Natural killer cell (primary cell): Measurements from ENCODE around the gene ASTN2. TPM values are rescaled to one million over a fixed set of nuclear protein-coding genes. Genes with fewer than 3 reads are reported as not detected.

Experiments
- ATAC-seq, 3 donors: fragments of 150-1000 bp in 2 of 3; fragments of 200-7000 bp in 1 of 3; cut with Tn5 transposase; 1 replicate in 1 of 3; 2 replicates in 2 of 3; pipeline ENCODE4 v1.10.0; 2021; ENCODE audit warnings: mild to moderate bottlenecking in 2 of 3, moderate library complexity in 2 of 3
- DNase-seq, 2 donors: peaks; one replicate each; pipeline versions ENCODE4 v3.0.0 to v3.0.0-alpha.2; 2013 to 2021; ENCODE audit warnings: mixed read lengths in 1 of 2
- H3K27ac ChIP-seq: one replicate; pipeline ENCODE4 v1.5.1; 2013; ENCODE audit warnings: mild to moderate bottlenecking, low read length
- H3K27me3 ChIP-seq: one replicate; pipeline ENCODE4 v1.6.1; 2013; ENCODE audit warnings: low read length; ENCODE audit not compliant: control insufficient read depth, insufficient read depth
- H3K36me3 ChIP-seq: one replicate; pipeline ENCODE4 v1.6.1; 2013; ENCODE audit warnings: low read length; ENCODE audit not compliant: control insufficient read depth, insufficient read depth
- H3K4me1 ChIP-seq: one replicate; pipeline ENCODE4 v1.6.1; 2013; ENCODE audit warnings: low read length; ENCODE audit not compliant: control insufficient read depth, insufficient read depth
- H3K4me3 ChIP-seq: one replicate; pipeline ENCODE4 v1.5.1; 2013; ENCODE audit warnings: low read length
- H3K9me3 ChIP-seq: one replicate; pipeline ENCODE4 v1.6.1; 2013; ENCODE audit warnings: low read length; ENCODE audit not compliant: control insufficient read depth, insufficient read depth
- H3K27ac Mint-ChIP-seq, 2 donors: one replicate each; pipeline ENCODE4 v1.8.0; 2022; ENCODE audit warnings: mild to moderate bottlenecking in 2 of 2, mixed read lengths in 2 of 2, moderate library complexity in 1 of 2
- H3K27me3 Mint-ChIP-seq, 2 donors: one replicate each; pipeline ENCODE4 v1.8.0; 2022; ENCODE audit warnings: low read depth in 2 of 2, mixed read lengths in 2 of 2
- H3K36me3 Mint-ChIP-seq: one replicate; pipeline ENCODE4 v1.8.0; 2022; ENCODE audit warnings: mixed read lengths
- H3K4me1 Mint-ChIP-seq, 2 donors: one replicate each; pipeline ENCODE4 v1.8.0; 2022; ENCODE audit warnings: mixed read lengths in 2 of 2
- H3K4me3 Mint-ChIP-seq: one replicate; pipeline ENCODE4 v1.8.0; 2022; ENCODE audit warnings: mild to moderate bottlenecking, moderate library complexity, mixed read lengths
- H3K9me3 Mint-ChIP-seq, 2 donors: one replicate each; pipeline ENCODE4 v1.8.0; 2022; ENCODE audit warnings: mixed read lengths in 2 of 2
- CTCF ChIP-seq: fragments of 200-600 bp; IDR thresholded peaks from one replicate; pipeline ENCODE4 v1.8.0; 2022; ENCODE audit warnings: antibody characterized with exemption
- WGBS: methylation state at CpG from one replicate; pipeline ENCODE4 v1.1.7; 2013; ENCODE audit warnings: missing lambda C conversion rate; ENCODE audit not compliant: insufficient coverage; 5-methylcytosine and 5-hydroxymethylcytosine counted together
- intact Hi-C: fragments of 100-400 bp; cut with micrococcal nuclease; formaldehyde crosslinking; loops from one replicate; pipeline ENCODE4 v1.14.2; 2022
- total RNA-seq, 4 donors: library from RNA; stranded (reverse); fragments of 120-200 nt in 1 of 4; gene quantifications; one replicate each; pipeline versions ENCODE4 v1.2.3 to v1.2.4, GENCODE V29; 2013 to 2022

Gene ASTN2
- total RNA-seq, 3 donors from 2014 or later (not counting 1 experiment from before 2014, with no cell fraction given), result 3.0 to 3.5 (median 3.2) TPM

GRCh38 chr9:117088786-117089185 is 326.1 kb downstream of the ASTN2 start:
- 89% methylated on average over 5 of the region's 6 CpGs for WGBS
- intact Hi-C loops, result no loop called here
- no peak for DNase-seq
- no peak overlapping the region for H3K27ac ChIP-seq
- TF ChIP-seq CTCF, result no peak
- no peaks in the 10 kb centered on the region for H3K4me1 Mint-ChIP-seq
- peaks cover 3% of the 10 kb centered on the region for H3K9me3 ChIP-seq
- H3K36me3 ChIP-seq, result no peaks in the 10 kb centered on the region
- ATAC-seq, result peak in 1 of 3 donors; percentile 24
- no peaks in the 10 kb centered on the region for H3K27me3 Mint-ChIP-seq
- H3K27ac Mint-ChIP-seq, result no peak overlapping the region
- H3K4me3 ChIP-seq, result no peak overlapping the region
- no peaks in the 10 kb centered on the region for H3K27me3 ChIP-seq
- H3K36me3 Mint-ChIP-seq, result no peaks in the 10 kb centered on the region
- H3K9me3 Mint-ChIP-seq, result peaks cover 0 to 8% of the 10 kb centered on the region in 2 donors
- no peak overlapping the region for H3K4me3 Mint-ChIP-seq
- H3K4me1 ChIP-seq, result no peaks in the 10 kb centered on the region

GRCh38 chr9:117088140-117088539 is 326.7 kb downstream of the ASTN2 start:
- 56% methylated on average over 3 of the region's 4 CpGs for WGBS
- DNase-seq (no peak), ATAC-seq (no peak)
- H3K9me3 Mint-ChIP-seq, result peaks cover 0 to 8% of the 10 kb centered on the region in 2 donors
- H3K4me1 ChIP-seq, result no peaks in the 10 kb centered on the region
- H3K27ac Mint-ChIP-seq, result no peak overlapping the region
- no peaks in the 10 kb centered on the region for H3K4me1 Mint-ChIP-seq
- H3K36me3 ChIP-seq, result no peaks in the 10 kb centered on the region
- no peak for TF ChIP-seq CTCF
- no peaks in the 10 kb centered on the region for H3K36me3 Mint-ChIP-seq
- H3K27me3 ChIP-seq, result no peaks in the 10 kb centered on the region
- H3K4me3 Mint-ChIP-seq, result no peak overlapping the region
- H3K9me3 ChIP-seq, result peaks cover 3% of the 10 kb centered on the region
- no peaks in the 10 kb centered on the region for H3K27me3 Mint-ChIP-seq
- H3K27ac ChIP-seq, result no peak overlapping the region
- H3K4me3 ChIP-seq, result no peak overlapping the region
- intact Hi-C loops, result no loop called here

- no peaks in the 10 kb centered on the region for H3K4me1 Mint-ChIP-seq
- no peaks in the 10 kb centered on the region for H3K4me1 ChIP-seq
- H3K9me3 Mint-ChIP-seq, result peaks cover 0 to 7% of the 10 kb centered on the region in 2 donors
- H3K27me3 ChIP-seq, result no peaks in the 10 kb centered on the region
- intact Hi-C loops, result no loop called here
- H3K4me3 Mint-ChIP-seq, result no peak overlapping the region
- no peak for ATAC-seq
- H3K36me3 Mint-ChIP-seq, result no peaks in the 10 kb centered on the region
- 64% methylated on average over 4 of the region's 4 CpGs for WGBS
- no peak for TF ChIP-seq CTCF
- H3K27me3 Mint-ChIP-seq, result no peaks in the 10 kb centered on the region
- H3K27ac ChIP-seq, result no peak overlapping the region
- H3K36me3 ChIP-seq, result no peaks in the 10 kb centered on the region
- DNase-seq, result no peak
- H3K27ac Mint-ChIP-seq, result no peak overlapping the region
- peaks cover 3% of the 10 kb centered on the region for H3K9me3 ChIP-seq
- H3K4me3 ChIP-seq, result no peak overlapping the region
Measured at GRCh38 chr9:117084221-117084620, 330.6 kb downstream of the ASTN2 start.

GRCh38 chr9:117083559-117083958 is 331.3 kb downstream of the ASTN2 start:
- peaks cover 0 to 7% of the 10 kb centered on the region in 2 donors for H3K9me3 Mint-ChIP-seq
- intact Hi-C loops, result no loop called here
- no peaks in the 10 kb centered on the region for H3K4me1 Mint-ChIP-seq
- Histone ChIP-seq H3K27me3 (no peaks in the 10 kb centered on the region), H3K27ac (no peak overlapping the region), H3K9me3 (peaks cover 3% of the 10 kb centered on the region), H3K36me3 (no peaks in the 10 kb centered on the region), H3K4me1 (no peaks in the 10 kb centered on the region), H3K4me3 (no peak overlapping the region)
- no peak for DNase-seq
- H3K27ac Mint-ChIP-seq, result no peak overlapping the region
- H3K4me3 Mint-ChIP-seq, result no peak overlapping the region
- no peak for ATAC-seq
- H3K36me3 Mint-ChIP-seq, result no peaks in the 10 kb centered on the region
- no peak for TF ChIP-seq CTCF
- 94% methylated on average over 8 of the region's 8 CpGs for WGBS
- H3K27me3 Mint-ChIP-seq, result no peaks in the 10 kb centered on the region
